GM18526 (cell line): ENCODE results near the gene KRTAP23-1.

Source experiments
- POLR2A ChIP-seq: IDR thresholded peaks from 3 replicates; pipeline ENCODE4 v1.6.1; 2011; ENCODE audit not compliant: insufficient read length; ENCODE audit errors: extremely low read depth

KRTAP23-1 gene

GRCh38 chr21:30333736-30334135, 14.7 kb downstream of the KRTAP23-1 start:
- no peak for TF ChIP-seq POLR2A

- TF ChIP-seq POLR2A: no peak
Measured at GRCh38 chr21:30332681-30333080, 15.7 kb downstream of the KRTAP23-1 start.

- no peak for TF ChIP-seq POLR2A
Measured at GRCh38 chr21:30329203-30329875, 19.1 kb downstream of the KRTAP23-1 start.

GRCh38 chr21:30326390-30326789, 22.0 kb downstream of the KRTAP23-1 start:
- no peak for TF ChIP-seq POLR2A

GRCh38 chr21:30320215-30320614, 28.2 kb downstream of the KRTAP23-1 start, which contains the start of gene KRTAP26-1:
KRTAP26-1 (minus strand) TSS chr21:30320315; CDS start chr21:30320035, 280 bp downstream.
- no peak for TF ChIP-seq POLR2A

GRCh38 chr21:30315701-30316100, 32.7 kb downstream of the KRTAP23-1 start:
- TF ChIP-seq POLR2A: no peak

- TF ChIP-seq POLR2A: no peak
Measured at GRCh38 chr21:30306884-30307283, 41.5 kb downstream of the KRTAP23-1 start.

- TF ChIP-seq POLR2A: no peak
Measured at GRCh38 chr21:30305136-30305535, 43.3 kb downstream of the KRTAP23-1 start.
